GM12878 (cell line): ENCODE data around the gene STRIP2. TPM values are rescaled to one million over a fixed set of nuclear protein-coding genes. Genes with fewer than 3 reads are reported as not detected.

ENCODE experiments used
- BCLAF1 ChIP-seq: fragments of 450-650 bp; IDR thresholded peaks from 2 replicates; pipeline ENCODE4 v1.6.1; 2017; ENCODE audit warnings: antibody characterized with exemption, mild to moderate bottlenecking, moderate library complexity
- CHD1 ChIP-seq: IDR thresholded peaks from 2 replicates; pipeline ENCODE4 v1.6.1; 2012; ENCODE audit warnings: low read depth, low read length, improper control_type of control experiment
- IKZF1 ChIP-seq: fragments of 450-650 bp; conservative IDR thresholded peaks from 2 replicates; pipeline ENCODE4 v1.6.1; 2017; ENCODE audit warnings: antibody characterized with exemption, mild to moderate bottlenecking
- NBN ChIP-seq: fragments of 450-650 bp; IDR thresholded peaks from 2 replicates; pipeline ENCODE4 v1.6.1; 2016
- NFYB ChIP-seq: IDR thresholded peaks from 2 replicates; pipeline ENCODE4 v1.6.1; 2011; ENCODE audit warnings: low read depth, mild to moderate bottlenecking, low read length, improper control_type of control experiment, moderate library complexity; ENCODE audit not compliant: insufficient read depth
- NR2C2 ChIP-seq: IDR thresholded peaks from 2 replicates; pipeline ENCODE4 v1.6.1; 2011; ENCODE audit warnings: borderline replicate concordance, low read depth; ENCODE audit not compliant: control insufficient read depth, insufficient read length
- SP1 ChIP-seq: IDR thresholded peaks from one replicate; pipeline ENCODE4 v1.6.1; 2011; ENCODE audit warnings: low read depth, low read length
- polyA plus RNA-seq, 11 experiments: library from polyadenylated mRNA; depleted of rRNA in 4 of 11; unstranded in 6 of 11; stranded (reverse) in 5 of 11; fragments of >200 nt; fragmentation: Nextera tagmentation in 4 of 11; fragmentation: Illumina TruSeq in 1 of 11; extraction: Ambion mirVana in 4 of 11; extraction: Trizol in 1 of 11; gene quantifications; 1 replicate in 1 of 11; 2 replicates in 10 of 11; pipeline versions ENCODE4 v1.2.1 to v1.2.3, GENCODE V29; 2011 to 2016; ENCODE audit warnings: inconsistent platforms in 2 of 11, missing spikeins in 2 of 11, low read depth in 1 of 11
- total RNA-seq, 4 experiments: library from RNA; depleted of rRNA in 3 of 4; stranded (reverse); fragments of >200 nt in 3 of 4; fragmentation: Illumina TruSeq in 1 of 4; extraction: Trizol in 1 of 4; gene quantifications; 2 replicates each; pipeline versions ENCODE4 v1.2.1 to v1.2.3, GENCODE V29; 2013 to 2021
- TF ChIP-seq, protein P1 (sequence below): IDR thresholded peaks from 2 replicates; pipeline ENCODE4 v1.6.1; 2012; ENCODE audit warnings: low read depth, low read length, improper control_type of control experiment
- TF ChIP-seq, protein P2 (sequence below): fragments of 450-650 bp; IDR thresholded peaks from 2 replicates; pipeline ENCODE4 v1.6.1; 2018; ENCODE audit warnings: borderline replicate concordance, mild to moderate bottlenecking; ENCODE audit not compliant: partially characterized antibody
- TF ChIP-seq, protein P3 (sequence below): IDR thresholded peaks from 2 replicates; pipeline ENCODE4 v1.6.1; 2012; ENCODE audit warnings: mild to moderate bottlenecking, low read depth, low read length
- TF ChIP-seq, protein P4 (sequence below): fragments of 450-650 bp; formaldehyde crosslinking; IDR thresholded peaks from 2 replicates; pipeline ENCODE4 v1.5.0; 2022; ENCODE audit warnings: mild to moderate bottlenecking, missing genetic modification characterization

The STRIP2 gene
- total and polyA plus RNA-seq, 10 of the 15 experiments (the other 5 are each of a cell fraction or from before 2014, with no cell fraction given): 0.48 to 5.8 (median 1.8) TPM

DNA sequence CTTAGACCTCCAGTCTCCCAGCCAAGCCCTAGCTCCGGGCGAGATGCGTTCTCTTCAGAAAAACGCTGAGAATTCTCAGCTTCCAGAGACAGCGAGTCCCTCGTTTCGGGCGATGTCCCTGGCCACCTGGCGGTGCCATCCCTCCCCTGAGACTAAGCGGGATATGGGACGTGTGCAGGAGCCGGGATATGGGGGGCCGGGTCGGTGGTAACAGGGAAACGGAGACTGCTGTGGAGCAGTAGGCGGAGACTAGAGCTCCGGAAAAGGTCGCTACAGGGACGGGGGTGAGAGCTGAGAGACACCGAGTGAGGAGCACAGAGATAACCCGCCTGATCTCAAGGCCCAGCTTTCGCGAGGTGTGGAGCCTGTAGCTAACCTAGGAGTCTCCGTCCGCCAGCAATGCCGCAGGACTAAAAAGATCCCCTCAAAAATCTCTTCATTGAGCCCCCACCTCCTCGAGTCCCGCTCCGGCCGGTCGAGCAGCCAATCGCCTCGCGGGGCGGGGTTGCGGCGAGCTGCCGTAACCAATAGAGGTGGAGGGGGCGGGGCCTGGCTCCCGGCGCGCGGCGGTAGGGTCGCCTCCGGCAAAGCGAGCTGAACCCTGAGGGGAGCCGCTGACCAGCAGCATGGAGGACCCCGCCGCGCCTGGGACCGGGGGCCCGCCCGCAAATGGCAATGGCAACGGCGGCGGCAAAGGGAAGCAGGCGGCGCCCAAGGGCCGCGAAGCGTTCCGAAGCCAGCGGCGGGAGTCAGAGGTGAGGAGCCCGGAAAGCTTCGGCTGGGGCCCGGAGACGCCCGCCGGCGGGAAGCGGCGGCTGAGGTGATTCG, at the start of gene STRIP2 (continued):
- TF ChIP-seq BCLAF1 (peak; percentile 74; the same call in 1 of the 2 replicates), CHD1 (peak; percentile 94), NFYB (peak; percentile 95), NBN (peak; percentile 47; the same call in 1 of the 2 replicates), SP1 (peak; percentile 93), IKZF1 (peak; percentile 47; the same call in 1 of the 2 replicates), NR2C2 (no peak)
- TF ChIP-seq, protein P1, sequence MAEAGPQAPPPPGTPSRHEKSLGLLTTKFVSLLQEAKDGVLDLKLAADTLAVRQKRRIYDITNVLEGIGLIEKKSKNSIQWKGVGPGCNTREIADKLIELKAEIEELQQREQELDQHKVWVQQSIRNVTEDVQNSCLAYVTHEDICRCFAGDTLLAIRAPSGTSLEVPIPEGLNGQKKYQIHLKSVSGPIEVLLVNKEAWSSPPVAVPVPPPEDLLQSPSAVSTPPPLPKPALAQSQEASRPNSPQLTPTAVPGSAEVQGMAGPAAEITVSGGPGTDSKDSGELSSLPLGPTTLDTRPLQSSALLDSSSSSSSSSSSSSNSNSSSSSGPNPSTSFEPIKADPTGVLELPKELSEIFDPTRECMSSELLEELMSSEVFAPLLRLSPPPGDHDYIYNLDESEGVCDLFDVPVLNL: no peak
- TF ChIP-seq, protein P2, sequence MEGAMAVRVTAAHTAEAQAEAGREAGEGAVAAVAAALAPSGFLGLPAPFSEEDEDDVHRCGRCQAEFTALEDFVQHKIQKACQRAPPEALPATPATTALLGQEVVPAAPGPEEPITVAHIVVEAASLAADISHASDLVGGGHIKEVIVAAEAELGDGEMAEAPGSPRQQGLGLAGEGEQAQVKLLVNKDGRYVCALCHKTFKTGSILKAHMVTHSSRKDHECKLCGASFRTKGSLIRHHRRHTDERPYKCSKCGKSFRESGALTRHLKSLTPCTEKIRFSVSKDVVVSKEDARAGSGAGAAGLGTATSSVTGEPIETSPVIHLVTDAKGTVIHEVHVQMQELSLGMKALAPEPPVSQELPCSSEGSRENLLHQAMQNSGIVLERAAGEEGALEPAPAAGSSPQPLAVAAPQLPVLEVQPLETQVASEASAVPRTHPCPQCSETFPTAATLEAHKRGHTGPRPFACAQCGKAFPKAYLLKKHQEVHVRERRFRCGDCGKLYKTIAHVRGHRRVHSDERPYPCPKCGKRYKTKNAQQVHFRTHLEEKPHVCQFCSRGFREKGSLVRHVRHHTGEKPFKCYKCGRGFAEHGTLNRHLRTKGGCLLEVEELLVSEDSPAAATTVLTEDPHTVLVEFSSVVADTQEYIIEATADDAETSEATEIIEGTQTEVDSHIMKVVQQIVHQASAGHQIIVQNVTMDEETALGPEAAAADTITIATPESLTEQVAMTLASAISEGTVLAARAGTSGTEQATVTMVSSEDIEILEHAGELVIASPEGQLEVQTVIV: peak; percentile 26
- TF ChIP-seq, protein P3, sequence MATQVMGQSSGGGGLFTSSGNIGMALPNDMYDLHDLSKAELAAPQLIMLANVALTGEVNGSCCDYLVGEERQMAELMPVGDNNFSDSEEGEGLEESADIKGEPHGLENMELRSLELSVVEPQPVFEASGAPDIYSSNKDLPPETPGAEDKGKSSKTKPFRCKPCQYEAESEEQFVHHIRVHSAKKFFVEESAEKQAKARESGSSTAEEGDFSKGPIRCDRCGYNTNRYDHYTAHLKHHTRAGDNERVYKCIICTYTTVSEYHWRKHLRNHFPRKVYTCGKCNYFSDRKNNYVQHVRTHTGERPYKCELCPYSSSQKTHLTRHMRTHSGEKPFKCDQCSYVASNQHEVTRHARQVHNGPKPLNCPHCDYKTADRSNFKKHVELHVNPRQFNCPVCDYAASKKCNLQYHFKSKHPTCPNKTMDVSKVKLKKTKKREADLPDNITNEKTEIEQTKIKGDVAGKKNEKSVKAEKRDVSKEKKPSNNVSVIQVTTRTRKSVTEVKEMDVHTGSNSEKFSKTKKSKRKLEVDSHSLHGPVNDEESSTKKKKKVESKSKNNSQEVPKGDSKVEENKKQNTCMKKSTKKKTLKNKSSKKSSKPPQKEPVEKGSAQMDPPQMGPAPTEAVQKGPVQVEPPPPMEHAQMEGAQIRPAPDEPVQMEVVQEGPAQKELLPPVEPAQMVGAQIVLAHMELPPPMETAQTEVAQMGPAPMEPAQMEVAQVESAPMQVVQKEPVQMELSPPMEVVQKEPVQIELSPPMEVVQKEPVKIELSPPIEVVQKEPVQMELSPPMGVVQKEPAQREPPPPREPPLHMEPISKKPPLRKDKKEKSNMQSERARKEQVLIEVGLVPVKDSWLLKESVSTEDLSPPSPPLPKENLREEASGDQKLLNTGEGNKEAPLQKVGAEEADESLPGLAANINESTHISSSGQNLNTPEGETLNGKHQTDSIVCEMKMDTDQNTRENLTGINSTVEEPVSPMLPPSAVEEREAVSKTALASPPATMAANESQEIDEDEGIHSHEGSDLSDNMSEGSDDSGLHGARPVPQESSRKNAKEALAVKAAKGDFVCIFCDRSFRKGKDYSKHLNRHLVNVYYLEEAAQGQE: 0 out of 2 replicates have a peak, but pooled peaks have one; percentile 15
- TF ChIP-seq, protein P4, sequence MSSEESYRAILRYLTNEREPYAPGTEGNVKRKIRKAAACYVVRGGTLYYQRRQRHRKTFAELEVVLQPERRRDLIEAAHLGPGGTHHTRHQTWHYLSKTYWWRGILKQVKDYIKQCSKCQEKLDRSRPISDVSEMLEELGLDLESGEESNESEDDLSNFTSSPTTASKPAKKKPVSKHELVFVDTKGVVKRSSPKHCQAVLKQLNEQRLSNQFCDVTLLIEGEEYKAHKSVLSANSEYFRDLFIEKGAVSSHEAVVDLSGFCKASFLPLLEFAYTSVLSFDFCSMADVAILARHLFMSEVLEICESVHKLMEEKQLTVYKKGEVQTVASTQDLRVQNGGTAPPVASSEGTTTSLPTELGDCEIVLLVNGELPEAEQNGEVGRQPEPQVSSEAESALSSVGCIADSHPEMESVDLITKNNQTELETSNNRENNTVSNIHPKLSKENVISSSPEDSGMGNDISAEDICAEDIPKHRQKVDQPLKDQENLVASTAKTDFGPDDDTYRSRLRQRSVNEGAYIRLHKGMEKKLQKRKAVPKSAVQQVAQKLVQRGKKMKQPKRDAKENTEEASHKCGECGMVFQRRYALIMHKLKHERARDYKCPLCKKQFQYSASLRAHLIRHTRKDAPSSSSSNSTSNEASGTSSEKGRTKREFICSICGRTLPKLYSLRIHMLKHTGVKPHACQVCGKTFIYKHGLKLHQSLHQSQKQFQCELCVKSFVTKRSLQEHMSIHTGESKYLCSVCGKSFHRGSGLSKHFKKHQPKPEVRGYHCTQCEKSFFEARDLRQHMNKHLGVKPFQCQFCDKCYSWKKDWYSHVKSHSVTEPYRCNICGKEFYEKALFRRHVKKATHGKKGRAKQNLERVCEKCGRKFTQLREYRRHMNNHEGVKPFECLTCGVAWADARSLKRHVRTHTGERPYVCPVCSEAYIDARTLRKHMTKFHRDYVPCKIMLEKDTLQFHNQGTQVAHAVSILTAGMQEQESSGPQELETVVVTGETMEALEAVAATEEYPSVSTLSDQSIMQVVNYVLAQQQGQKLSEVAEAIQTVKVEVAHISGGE (CRISPR knock-in tag): no peak
